ENCODE data around the gene ZGRF1.
"Not testable (repeated sequence)": the region's sequence is repeated elsewhere in the genome, so short reads cannot be mapped to it uniquely, and the experiment has no call there.

ZGRF1 gene

GRCh38 chr4:112644595-112645535 is 8.2 kb upstream of the ZGRF1 start:
- DNase-seq (ENCODE audit: low spot score), result not testable (repeated sequence)

GRCh38 chr4:112642526-112642925 is 5.8 kb upstream of the ZGRF1 start:
- DNase-seq (ENCODE audit: low spot score), result no peak

GRCh38 chr4:112637552-112637866 is 800 bp upstream of the ZGRF1 start:
- DNase-seq (ENCODE audit: low spot score), result peak; percentile 21

- DNase-seq (ENCODE audit: low spot score), result peak; percentile 70
These were observed 3.1 kb downstream of the ZGRF1 start for GRCh38 chr4:112633477-112634235.

GRCh38 chr4:112626228-112626627 is 10.5 kb downstream of the ZGRF1 start:
- DNase-seq (ENCODE audit: low spot score), result no peak

GRCh38 chr4:112616984-112617383 is 19.7 kb downstream of the ZGRF1 start:
- no peak for DNase-seq (ENCODE audit: low spot score)

GRCh38 chr4:112612814-112613213 is 23.9 kb downstream of the ZGRF1 start:
- DNase-seq (ENCODE audit: low spot score), result not testable (repeated sequence)

- peak; percentile 72 for DNase-seq (ENCODE audit: low spot score)
These were observed 32.1 kb downstream of the ZGRF1 start for GRCh38 chr4:112604589-112604988.

GRCh38 chr4:112594993-112595392 is 41.7 kb downstream of the ZGRF1 start:
- DNase-seq (ENCODE audit: low spot score), result no peak

- DNase-seq (ENCODE audit: low spot score), result no peak
These were observed 43.1 kb downstream of the ZGRF1 start for GRCh38 chr4:112593438-112594133.

GRCh38 chr4:112592717-112593116 is 44.0 kb downstream of the ZGRF1 start:
- DNase-seq (ENCODE audit: low spot score), result no peak

GRCh38 chr4:112591593-112591992 is 45.1 kb downstream of the ZGRF1 start:
- no peak for DNase-seq (ENCODE audit: low spot score)

GRCh38 chr4:112589206-112589605 is 47.5 kb downstream of the ZGRF1 start:
- DNase-seq (ENCODE audit: low spot score), result peak; percentile 56

GRCh38 chr4:112585977-112586736 is 50.6 kb downstream of the ZGRF1 start:
- DNase-seq (ENCODE audit: low spot score), result no peak

GRCh38 chr4:112567536-112567935 is 69.2 kb downstream of the ZGRF1 start:
- DNase-seq (ENCODE audit: low spot score), result no peak

GRCh38 chr4:112564706-112565270 is 71.9 kb downstream of the ZGRF1 start:
- DNase-seq (ENCODE audit: low spot score), result no peak

GRCh38 chr4:112563431-112564200 is 73.1 kb downstream of the ZGRF1 start:
- DNase-seq (ENCODE audit: low spot score), result peak; percentile 3

- DNase-seq (ENCODE audit: low spot score), result no peak
These were observed 74.3 kb downstream of the ZGRF1 start for GRCh38 chr4:112562254-112562879.

GRCh38 chr4:112560084-112560483 is 76.6 kb downstream of the ZGRF1 start:
- DNase-seq (ENCODE audit: low spot score), result no peak

- no peak for DNase-seq (ENCODE audit: low spot score)
These were observed 77.7 kb downstream of the ZGRF1 start for GRCh38 chr4:112559053-112559452.
